GM23248 (cell line): ENCODE data around the gene AOPEP. TPM values are rescaled to one million over a fixed set of nuclear protein-coding genes. Genes with fewer than 3 reads are reported as not detected.

ENCODE experiments used
- DNase-seq: peaks from one replicate; pipeline ENCODE4 v3.0.0-alpha.2; 2015
- H2AFZ ChIP-seq: fragments of 200-600 bp; sonication (generic); 2 replicates; pipeline ENCODE4 v1.6.1; 2016; ENCODE audit warnings: antibody characterized with exemption
- H3F3A ChIP-seq: fragments of 200-600 bp; sonication (generic); 2 replicates; pipeline ENCODE4 v1.6.1; 2016; ENCODE audit warnings: mild to moderate bottlenecking, antibody characterized with exemption, mixed run types; ENCODE audit not compliant: insufficient read depth
- H3K27ac ChIP-seq: fragments of 200-600 bp; sonication (generic); 2 replicates; pipeline ENCODE4 v1.5.1; 2016; ENCODE audit warnings: mild to moderate bottlenecking
- H3K27me3 ChIP-seq: fragments of 200-600 bp; sonication (generic); replicated peaks from 2 replicates; pipeline ENCODE4 v1.6.1; 2016; ENCODE audit warnings: mild to moderate bottlenecking; ENCODE audit not compliant: insufficient read depth
- H3K36me3 ChIP-seq: fragments of 200-600 bp; sonication (generic); 2 replicates; pipeline ENCODE4 v1.6.1; 2016; ENCODE audit warnings: low read depth, mild to moderate bottlenecking
- H3K4me1 ChIP-seq: fragments of 200-600 bp; sonication (generic); 2 replicates; pipeline ENCODE4 v1.6.1; 2016; ENCODE audit warnings: mild to moderate bottlenecking; ENCODE audit not compliant: insufficient read depth
- H3K4me2 ChIP-seq: fragments of 200-600 bp; sonication (generic); one replicate; pipeline ENCODE4 v1.6.1; 2016; ENCODE audit warnings: mild to moderate bottlenecking; ENCODE audit not compliant: unreplicated experiment
- H3K4me3 ChIP-seq: fragments of 200-600 bp; sonication (generic); 2 replicates; pipeline ENCODE4 v1.5.1; 2016; ENCODE audit warnings: mild to moderate bottlenecking
- H3K79me2 ChIP-seq: fragments of 200-600 bp; sonication (generic); 2 replicates; pipeline ENCODE4 v1.6.1; 2016; ENCODE audit warnings: mild to moderate bottlenecking; ENCODE audit not compliant: insufficient read depth
- H3K9ac ChIP-seq: fragments of 200-600 bp; sonication (generic); 2 replicates; pipeline ENCODE4 v1.6.1; 2016; ENCODE audit warnings: mild to moderate bottlenecking
- H3K9me2 ChIP-seq: fragments of 200-600 bp; sonication (generic); 2 replicates; pipeline ENCODE4 v1.6.1; 2016; ENCODE audit warnings: mixed run types, mild to moderate bottlenecking, moderate library complexity; ENCODE audit not compliant: insufficient read depth
- H3K9me3 ChIP-seq: fragments of 200-600 bp; sonication (generic); one replicate; pipeline ENCODE4 v1.6.1; 2017; ENCODE audit warnings: low read depth
- H4K20me1 ChIP-seq: fragments of 200-600 bp; sonication (generic); 2 replicates; pipeline ENCODE4 v1.6.0; 2016; ENCODE audit not compliant: insufficient read depth
- EZH2 ChIP-seq: fragments of 200-600 bp; sonication (generic); IDR thresholded peaks from 2 replicates; pipeline ENCODE4 v1.6.1; 2018; ENCODE audit warnings: antibody characterized with exemption, mild to moderate bottlenecking; ENCODE audit not compliant: insufficient read depth, poor library complexity, severe bottlenecking
- EZH2phosphoT487 ChIP-seq: fragments of 200-600 bp; sonication (generic); IDR thresholded peaks from 2 replicates; pipeline ENCODE4 v1.6.1; 2018; ENCODE audit warnings: antibody characterized with exemption, moderate library complexity, mild to moderate bottlenecking, low read depth; ENCODE audit not compliant: insufficient read depth
- WGBS, 2 experiments: methylation state at CpG; one replicate each; pipeline ENCODE4 v1.1.6; 2015 to 2017; ENCODE audit warnings: low lambda C conversion rate in 2 of 2, low coverage in 1 of 2; ENCODE audit errors: missing lambda C conversion rate in 2 of 2; 5-methylcytosine and 5-hydroxymethylcytosine counted together
- in situ Hi-C: fragments of 300-500 bp; cut with MboI; formaldehyde crosslinking; loops from 2 replicates; pipeline ENCODE4 v1.15.0; 2020
- polyA plus RNA-seq: library from polyadenylated mRNA; unstranded; fragments of >200 nt; fragmentation: Nextera tagmentation; extraction: Ambion mirVana; gene quantifications from 2 replicates; pipeline ENCODE4 v1.2.1, GENCODE V29; 2016
- total RNA-seq: library from RNA; depleted of rRNA; stranded (reverse); fragments of >200 nt; shearing (Covaris generic); gene quantifications from 2 replicates; pipeline ENCODE4 v1.2.3, GENCODE V29; 2014

AOPEP gene
- total and polyA plus RNA-seq, 2 experiments from 2014 or later: 90.0 to 120 TPM

DNA sequence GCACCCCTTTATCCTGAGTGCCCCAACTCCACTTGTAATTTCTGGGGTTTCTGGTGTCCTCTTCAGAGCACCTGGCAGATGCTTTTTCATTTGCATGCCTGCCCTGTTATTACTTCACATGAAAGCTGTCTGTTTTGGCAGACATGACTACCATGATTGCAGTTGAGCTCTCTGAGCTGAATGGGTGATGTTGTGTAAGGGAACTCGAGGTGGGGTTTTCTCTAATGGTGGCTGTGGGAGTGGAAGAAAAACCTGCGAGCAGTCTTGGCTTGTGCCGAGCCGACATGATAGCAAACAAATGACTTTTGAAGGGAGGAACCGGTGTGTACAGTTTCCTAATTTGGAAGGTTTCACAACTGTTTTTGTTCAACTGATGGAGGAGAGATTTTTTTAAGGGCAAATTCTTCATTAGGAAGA is 196.2 kb downstream of the AOPEP start:
- Histone ChIP-seq H3K9ac (peak overlapping the region; percentile 76), H2AFZ (peak overlapping the region; percentile 19), H3K9me2 (no peaks in the 10 kb centered on the region), H3K4me3 (peak overlapping the region; percentile 56), H3K4me2 (peak overlapping the region; percentile 76), H4K20me1 (no peaks in the 10 kb centered on the region), H3K9me3 (no peaks in the 10 kb centered on the region), H3K4me1 (peaks cover 53% of the 10 kb centered on the region), H3F3A (peaks cover 57% of the 10 kb centered on the region), H3K27ac (peak overlapping the region; percentile 93), H3K27me3 (no peaks in the 10 kb centered on the region), H3K36me3 (peaks cover 4% of the 10 kb centered on the region; the same call in 1 of the 2 replicates), H3K79me2 (peaks cover 43% of the 10 kb centered on the region)
- 13 to 19% methylated on average over 5 of the region's 5 CpGs for WGBS, 2 experiments
- TF ChIP-seq EZH2 (no peak), EZH2phosphoT487 (no peak)
- in situ Hi-C loops: no loop called here
- DNase-seq: peak; percentile 81

- in situ Hi-C loops: no loop called here
- Histone ChIP-seq H3K36me3 (peaks cover 4% of the 10 kb centered on the region; the same call in 1 of the 2 replicates), H3K27me3 (no peaks in the 10 kb centered on the region), H3K4me2 (peak overlapping the region; percentile 76), H3K9me3 (no peaks in the 10 kb centered on the region), H3K27ac (peak overlapping the region; percentile 93), H2AFZ (no peak overlapping the region), H3K79me2 (peaks cover 42% of the 10 kb centered on the region), H3K4me3 (peak overlapping the region; percentile 56), H3K9ac (peak overlapping the region; percentile 76), H3F3A (peaks cover 57% of the 10 kb centered on the region), H3K4me1 (peaks cover 57% of the 10 kb centered on the region), H4K20me1 (no peaks in the 10 kb centered on the region), H3K9me2 (no peaks in the 10 kb centered on the region)
- 81 to 84% methylated on average over 11 of the region's 11 CpGs for WGBS, 2 experiments
- TF ChIP-seq EZH2 (no peak), EZH2phosphoT487 (no peak)
- no peak for DNase-seq
Observed at GRCh38 chr9:94923326-94924089, 197.0 kb downstream of the AOPEP start.

GRCh38 chr9:94925751-94926430 is 199.4 kb downstream of the AOPEP start:
- H3K9me3 ChIP-seq: no peaks in the 10 kb centered on the region
- no peaks in the 10 kb centered on the region for H3K9me2 ChIP-seq
- no peak for DNase-seq
- TF ChIP-seq EZH2phosphoT487: no peak
- TF ChIP-seq EZH2: no peak
- in situ Hi-C loops: no loop called here
- H3K9ac ChIP-seq: no peak overlapping the region
- 90 to 93% methylated on average over 10 of the region's 10 CpGs for WGBS, 2 experiments
- no peaks in the 10 kb centered on the region for H4K20me1 ChIP-seq
- no peaks in the 10 kb centered on the region for H3K27me3 ChIP-seq
- no peak overlapping the region for H3K4me3 ChIP-seq
- no peak overlapping the region for H3K4me2 ChIP-seq
- peaks cover 39% of the 10 kb centered on the region for H3F3A ChIP-seq
- peaks cover 37% of the 10 kb centered on the region for H3K4me1 ChIP-seq
- H3K79me2 ChIP-seq: peaks cover 31% of the 10 kb centered on the region
- peaks cover 4% of the 10 kb centered on the region; the same call in 1 of the 2 replicates for H3K36me3 ChIP-seq
- no peak overlapping the region for H3K27ac ChIP-seq
- H2AFZ ChIP-seq: no peak overlapping the region

DNA sequence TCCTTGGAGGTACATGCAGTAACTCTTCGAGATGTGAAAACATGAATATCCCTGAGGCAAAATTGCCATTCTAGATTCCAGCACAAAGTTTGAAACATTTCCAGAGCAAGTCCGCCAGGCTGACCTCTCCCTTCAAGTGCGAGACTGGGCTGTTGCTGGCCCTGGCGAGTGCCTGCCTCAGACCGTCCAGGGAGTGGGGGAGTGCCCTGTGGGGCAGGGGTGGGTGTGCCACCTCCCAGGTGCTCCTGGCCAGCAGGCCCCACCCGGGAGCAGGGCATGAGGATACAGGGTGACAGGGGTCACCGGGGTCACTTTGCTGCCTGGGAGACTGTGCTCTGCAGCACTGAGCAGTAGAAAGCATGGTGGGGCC is 199.9 kb downstream of the AOPEP start:
- Histone ChIP-seq H3K79me2 (peaks cover 31% of the 10 kb centered on the region), H4K20me1 (no peaks in the 10 kb centered on the region), H3K27me3 (no peaks in the 10 kb centered on the region), H3K9me2 (no peaks in the 10 kb centered on the region), H3F3A (peaks cover 33% of the 10 kb centered on the region), H3K4me2 (no peak overlapping the region), H3K4me1 (peaks cover 32% of the 10 kb centered on the region), H3K36me3 (peaks cover 4% of the 10 kb centered on the region; the same call in 1 of the 2 replicates), H3K9ac (no peak overlapping the region), H3K27ac (no peak overlapping the region), H3K4me3 (no peak overlapping the region), H3K9me3 (no peaks in the 10 kb centered on the region), H2AFZ (no peak overlapping the region)
- in situ Hi-C loops: no loop called here
- WGBS, 2 experiments: 93 to 100% methylated on average over 5 to 7 of the region's 7 CpGs
- TF ChIP-seq EZH2phosphoT487 (no peak), EZH2 (no peak)
- DNase-seq: no peak
